Fibroblast of lung (primary cell): ENCODE results near the gene MACROD2.

Experiments
- CTCF ChIP-seq, 2 donors: IDR thresholded peaks in 1 of 2; conservative IDR thresholded peaks in 1 of 2; 1 replicate in 1 of 2; 2 replicates in 1 of 2; pipeline ENCODE4 v1.5.1; 2011 to 2012; ENCODE audit warnings: low read length in 2 of 2, control low read depth in 1 of 2, inconsistent platforms in 1 of 2, low read depth in 1 of 2, mild to moderate bottlenecking in 1 of 2
- EZH2 ChIP-seq: IDR thresholded peaks from 2 replicates; pipeline ENCODE4 v1.5.1; 2012; ENCODE audit warnings: low read length, control low read depth, mild to moderate bottlenecking; ENCODE audit errors: missing control alignments

GRCh38 chr20:14896569-14896968 lies 901.3 kb downstream of the MACROD2 start:
- TF ChIP-seq CTCF (conservative IDR thresholded peaks at IDR 0.05 in 1 of 2, IDR thresholded peaks at IDR 0.05 in 1 of 2; ENCODE audit: low read depth in 1 of 2, low read length in 2 of 2) = no peak
- TF ChIP-seq EZH2 = no peak
